ENCODE measurements around the gene MACROD2.

The MACROD2 gene

DNA sequence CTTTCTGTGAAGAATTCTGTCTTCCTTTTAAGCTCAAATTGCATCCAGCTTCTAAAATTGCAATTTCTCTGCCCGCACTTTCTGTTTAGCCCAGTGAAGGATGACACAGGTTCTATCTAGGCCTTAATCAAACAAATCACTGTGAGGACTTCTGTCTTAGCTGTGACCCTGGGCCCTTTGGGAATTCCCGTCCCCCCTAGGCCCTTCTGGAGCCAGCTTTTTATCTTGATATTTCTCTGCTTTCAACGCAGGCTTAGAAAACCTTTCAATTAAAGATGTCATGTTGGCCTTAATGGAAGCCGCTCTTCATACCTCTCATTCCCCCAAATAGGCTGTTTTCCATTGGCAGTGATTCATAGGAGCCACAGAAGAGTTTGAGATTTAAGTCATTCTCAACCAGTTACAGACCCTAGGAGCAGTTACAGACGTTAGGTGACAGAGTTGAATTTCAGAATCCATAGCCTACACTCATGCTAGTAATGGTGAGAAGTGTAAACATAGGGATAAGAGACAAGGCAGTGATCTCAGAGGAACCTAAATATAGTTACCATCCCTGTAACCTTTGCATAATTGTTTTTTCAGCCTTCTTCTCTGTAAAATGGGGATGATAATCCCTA lies 416.9 kb downstream of the MACROD2 start (continued):
- no peak for TF ChIP-seq ZNF26 (tag by site-specific recombination; IDR thresholded peaks at IDR 0.05)
- no peak for TF ChIP-seq GFI1B (tag by site-specific recombination; IDR thresholded peaks at IDR 0.05)
- TF ChIP-seq ZNF670 (tag by site-specific recombination; IDR thresholded peaks at IDR 0.05; ENCODE audit: low read depth) = no peak
- no peak for TF ChIP-seq ZNF10 (tag by site-specific recombination; IDR thresholded peaks at IDR 0.05)
- TF ChIP-seq ZBTB48 (tag by site-specific recombination; IDR thresholded peaks at IDR 0.05) = no peak
- no peak for TF ChIP-seq ZFP69B (tag by site-specific recombination; IDR thresholded peaks at IDR 0.05)
- TF ChIP-seq ZNF658 (tag by site-specific recombination; IDR thresholded peaks at IDR 0.05) = no peak

GRCh38 chr20:14413835-14414234 lies 418.5 kb downstream of the MACROD2 start:
- ChIA-PET CTCF (no interaction called here), POLR2A (no interaction called here)
- Histone ChIP-seq H3K4me3 (ENCODE audit: low read depth, low read length) (no peak overlapping the region), H3K27ac (ENCODE audit: extremely low read depth, low read depth, low read length) (no peak overlapping the region), H3K4me1 (ENCODE audit: control insufficient read depth, insufficient read depth, low read length) (peaks cover 4% of the 10 kb centered on the region; the same call in 1 of the 2 replicates), H3K36me3 (ENCODE audit: control insufficient read depth in 2 of 2, insufficient read depth in 1 of 2, low read length in 2 of 2) (no peaks in the 10 kb centered on the region), H3K9me3 (ENCODE audit: control insufficient read depth, insufficient read depth, low read depth, low read length) (no peaks in the 10 kb centered on the region)
- TF ChIP-seq ZNF362 (tag by site-specific recombination; IDR thresholded peaks at IDR 0.05) (0 out of 2 replicates have a peak, but pooled peaks have one; percentile 83), SALL2 (tag by site-specific recombination; IDR thresholded peaks at IDR 0.05; ENCODE audit: borderline replicate concordance) (no peak)

GRCh38 chr20:14414560-14414959 lies 419.2 kb downstream of the MACROD2 start:
- ChIA-PET POLR2A (no interaction called here), CTCF (no interaction called here)
- Histone ChIP-seq H3K27ac (ENCODE audit: extremely low read depth, low read depth, low read length) (no peak overlapping the region), H3K9me3 (ENCODE audit: control insufficient read depth, insufficient read depth, low read depth, low read length) (no peaks in the 10 kb centered on the region), H3K36me3 (ENCODE audit: control insufficient read depth in 2 of 2, insufficient read depth in 1 of 2, low read length in 2 of 2) (no peaks in the 10 kb centered on the region), H3K4me3 (ENCODE audit: low read depth, low read length) (no peak overlapping the region), H3K4me1 (ENCODE audit: control insufficient read depth, insufficient read depth, low read length) (peaks cover 4% of the 10 kb centered on the region; the same call in 1 of the 2 replicates)
- no peak for TF ChIP-seq OVOL3 (tag by site-specific recombination; IDR thresholded peaks at IDR 0.05)
- no peak for TF ChIP-seq ZNF555 (tag by site-specific recombination; conservative IDR thresholded peaks at IDR 0.05)
- TF ChIP-seq, protein P1, sequence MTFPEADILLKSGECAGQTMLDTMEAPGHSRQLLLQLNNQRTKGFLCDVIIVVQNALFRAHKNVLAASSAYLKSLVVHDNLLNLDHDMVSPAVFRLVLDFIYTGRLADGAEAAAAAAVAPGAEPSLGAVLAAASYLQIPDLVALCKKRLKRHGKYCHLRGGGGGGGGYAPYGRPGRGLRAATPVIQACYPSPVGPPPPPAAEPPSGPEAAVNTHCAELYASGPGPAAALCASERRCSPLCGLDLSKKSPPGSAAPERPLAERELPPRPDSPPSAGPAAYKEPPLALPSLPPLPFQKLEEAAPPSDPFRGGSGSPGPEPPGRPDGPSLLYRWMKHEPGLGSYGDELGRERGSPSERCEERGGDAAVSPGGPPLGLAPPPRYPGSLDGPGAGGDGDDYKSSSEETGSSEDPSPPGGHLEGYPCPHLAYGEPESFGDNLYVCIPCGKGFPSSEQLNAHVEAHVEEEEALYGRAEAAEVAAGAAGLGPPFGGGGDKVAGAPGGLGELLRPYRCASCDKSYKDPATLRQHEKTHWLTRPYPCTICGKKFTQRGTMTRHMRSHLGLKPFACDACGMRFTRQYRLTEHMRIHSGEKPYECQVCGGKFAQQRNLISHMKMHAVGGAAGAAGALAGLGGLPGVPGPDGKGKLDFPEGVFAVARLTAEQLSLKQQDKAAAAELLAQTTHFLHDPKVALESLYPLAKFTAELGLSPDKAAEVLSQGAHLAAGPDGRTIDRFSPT (tag by site-specific recombination; IDR thresholded peaks at IDR 0.05) = no peak
- TF ChIP-seq SP7 (tag by site-specific recombination; IDR thresholded peaks at IDR 0.05) = no peak
- TF ChIP-seq ZFHX2 (tag by site-specific recombination; conservative IDR thresholded peaks at IDR 0.05) = no peak
- TF ChIP-seq ZNF335 (tag by site-specific recombination; conservative IDR thresholded peaks at IDR 0.05) = no peak
- no peak for TF ChIP-seq ZNF391 (tag by site-specific recombination; IDR thresholded peaks at IDR 0.05; ENCODE audit: borderline replicate concordance, low read depth)
- no peak for TF ChIP-seq ZNF501 (tag by site-specific recombination; IDR thresholded peaks at IDR 0.05)
- TF ChIP-seq ZBTB48 (tag by site-specific recombination; IDR thresholded peaks at IDR 0.05) = no peak
- TF ChIP-seq ZBTB17 (tag by site-specific recombination; IDR thresholded peaks at IDR 0.05) = no peak
- no peak for TF ChIP-seq ZNF707 (tag by site-specific recombination; IDR thresholded peaks at IDR 0.05)
- no peak for TF ChIP-seq ZBTB11 (tag by site-specific recombination; conservative IDR thresholded peaks at IDR 0.05; ENCODE audit: low read depth)
- no peak for TF ChIP-seq ZSCAN16 (tag by site-specific recombination; IDR thresholded peaks at IDR 0.05)
- no peak for TF ChIP-seq ZIC2 (tag by site-specific recombination; IDR thresholded peaks at IDR 0.05)
- TF ChIP-seq ZNF558 (tag by site-specific recombination; IDR thresholded peaks at IDR 0.05) = no peak
- no peak for TF ChIP-seq ATF2 (tag by site-specific recombination; IDR thresholded peaks at IDR 0.05; ENCODE audit: low read depth)
- TF ChIP-seq ZNF311 (tag by site-specific recombination; IDR thresholded peaks at IDR 0.05; ENCODE audit: borderline replicate concordance) = no peak
